Hematopoietic multipotent progenitor cell treated with erythropoietin and hydrocortisone succinate and interleukin-3 and kit ligand, for 4 days (in vitro differentiated cells): ENCODE data around the gene JAKMIP2.
"Not testable (repeated sequence)": the region's sequence is repeated elsewhere in the genome, so short reads cannot be mapped to it uniquely, and the experiment has no call there.

Experiments
- DNase-seq: peaks from one replicate; pipeline ENCODE4 v3.0.0-alpha.2; 2015

Gene JAKMIP2

GRCh38 chr5:147782110-147783028 is at the start of gene JAKMIP2:
Gene JAKMIP2 (minus strand): TSS chr5:147782728. CDS start chr5:147671806, 110,922 bp downstream.
- DNase-seq: peak; percentile 98

GRCh38 chr5:147831465-147831864 is 48.9 kb upstream of the JAKMIP2 start, which contains the start of gene SPINK1:
Gene SPINK1 (minus strand): TSS chr5:147831671. CDS start chr5:147831577, 94 bp downstream.
- no peak for DNase-seq

GRCh38 chr5:147830035-147830434 is 47.5 kb upstream of the JAKMIP2 start:
- DNase-seq: no peak

GRCh38 chr5:147827017-147827416 is 44.5 kb upstream of the JAKMIP2 start:
- DNase-seq: not testable (repeated sequence)

GRCh38 chr5:147826361-147826760 is 43.8 kb upstream of the JAKMIP2 start:
- DNase-seq: no peak

GRCh38 chr5:147822686-147823491 is 40.4 kb upstream of the JAKMIP2 start:
- DNase-seq: peak; percentile 92

GRCh38 chr5:147822222-147822621 is 39.7 kb upstream of the JAKMIP2 start:
- not testable (repeated sequence) for DNase-seq

GRCh38 chr5:147821766-147822165 is 39.2 kb upstream of the JAKMIP2 start:
- DNase-seq: no peak

GRCh38 chr5:147819261-147819770 is 36.8 kb upstream of the JAKMIP2 start:
- DNase-seq: no peak

GRCh38 chr5:147818290-147818689 is 35.8 kb upstream of the JAKMIP2 start:
- DNase-seq: no peak

- no peak for DNase-seq
These were observed 31.2 kb upstream of the JAKMIP2 start for GRCh38 chr5:147813696-147814095.

GRCh38 chr5:147809830-147810666 is 27.5 kb upstream of the JAKMIP2 start:
- no peak for DNase-seq

GRCh38 chr5:147805030-147805454 is 22.5 kb upstream of the JAKMIP2 start:
- peak; percentile 90 for DNase-seq

- no peak for DNase-seq
These were observed 21.8 kb upstream of the JAKMIP2 start for GRCh38 chr5:147804334-147804733.

GRCh38 chr5:147803926-147804325 is 21.4 kb upstream of the JAKMIP2 start:
- no peak for DNase-seq

- peak; percentile 49 for DNase-seq
These were observed 20.6 kb upstream of the JAKMIP2 start for GRCh38 chr5:147803161-147803560.

- DNase-seq: no peak
These were observed 18.9 kb upstream of the JAKMIP2 start for GRCh38 chr5:147801461-147801860.

- no peak for DNase-seq
These were observed 18.0 kb upstream of the JAKMIP2 start for GRCh38 chr5:147800491-147800890.

GRCh38 chr5:147796556-147797308 is 14.2 kb upstream of the JAKMIP2 start:
- no peak for DNase-seq

GRCh38 chr5:147791181-147791580 is 8.7 kb upstream of the JAKMIP2 start:
- no peak for DNase-seq

GRCh38 chr5:147789820-147790219 is 7.3 kb upstream of the JAKMIP2 start:
- DNase-seq: no peak

GRCh38 chr5:147788023-147788422 is 5.5 kb upstream of the JAKMIP2 start:
- no peak for DNase-seq
